T-helper 2 cell treated with Interferon-gamma antibody and Interleukin-4, amounts not matched to agents 100 ng/mL and 5 ng/mL, for 36 hours (primary cell): ENCODE measurements around the gene ADAMTSL3. TPM values are rescaled to one million over a fixed set of nuclear protein-coding genes. Genes with fewer than 3 reads are reported as not detected.

Experiments
- intact Hi-C: fragments of 100-400 bp; cut with micrococcal nuclease; formaldehyde crosslinking; loops from one replicate; pipeline ENCODE4 v1.15.1; 2023
- total RNA-seq: library from RNA; stranded (reverse); gene quantifications from 2 replicates; pipeline ENCODE4 v1.2.3, GENCODE V29; 2022

Gene ADAMTSL3
- total RNA-seq, 1 donor from 2014 or later = 0.07 TPM

- intact Hi-C loops = no loop called here
Observed at GRCh38 chr15:83830381-83830780, 176.5 kb downstream of the ADAMTSL3 start.

- intact Hi-C loops = no loop called here
Observed at GRCh38 chr15:83833569-83833968, 179.6 kb downstream of the ADAMTSL3 start.

- intact Hi-C loops = no loop called here
Observed at GRCh38 chr15:83835479-83835878, 181.6 kb downstream of the ADAMTSL3 start.

- intact Hi-C loops = no loop called here
Observed at GRCh38 chr15:83837945-83838571, 184.1 kb downstream of the ADAMTSL3 start.

- intact Hi-C loops = no loop called here
Observed at GRCh38 chr15:83838763-83839162, 184.8 kb downstream of the ADAMTSL3 start.

- intact Hi-C loops = no loop called here
Observed at GRCh38 chr15:83842281-83842680, 188.4 kb downstream of the ADAMTSL3 start.

- intact Hi-C loops = no loop called here
Observed at GRCh38 chr15:83843471-83843871, 189.5 kb downstream of the ADAMTSL3 start.

GRCh38 chr15:83844742-83845141 lies 190.8 kb downstream of the ADAMTSL3 start:
- intact Hi-C loops = no loop called here

GRCh38 chr15:83845230-83845629 lies 191.3 kb downstream of the ADAMTSL3 start:
- intact Hi-C loops = no loop called here

GRCh38 chr15:83846847-83847246 lies 192.9 kb downstream of the ADAMTSL3 start:
- intact Hi-C loops = no loop called here

GRCh38 chr15:83848315-83849050 lies 194.6 kb downstream of the ADAMTSL3 start:
- intact Hi-C loops = no loop called here

GRCh38 chr15:83850015-83850414 lies 196.1 kb downstream of the ADAMTSL3 start:
- intact Hi-C loops = no loop called here

GRCh38 chr15:83850501-83851245 lies 196.8 kb downstream of the ADAMTSL3 start:
- intact Hi-C loops = no loop called here

GRCh38 chr15:83853232-83853631 lies 199.3 kb downstream of the ADAMTSL3 start:
- intact Hi-C loops = no loop called here

GRCh38 chr15:83854321-83854720 lies 200.4 kb downstream of the ADAMTSL3 start:
- intact Hi-C loops = no loop called here

GRCh38 chr15:83854950-83855707 lies 201.2 kb downstream of the ADAMTSL3 start:
- intact Hi-C loops = no loop called here

GRCh38 chr15:83855956-83856355 lies 202.0 kb downstream of the ADAMTSL3 start:
- intact Hi-C loops = no loop called here

GRCh38 chr15:83858820-83859505 lies 205.0 kb downstream of the ADAMTSL3 start:
- intact Hi-C loops = no loop called here

- intact Hi-C loops = no loop called here
Observed at GRCh38 chr15:83866692-83867091, 212.8 kb downstream of the ADAMTSL3 start.

- intact Hi-C loops = no loop called here
Observed at GRCh38 chr15:83869341-83869740, 215.4 kb downstream of the ADAMTSL3 start.
